ENCODE measurements around the gene MAP3K1.

DNA sequence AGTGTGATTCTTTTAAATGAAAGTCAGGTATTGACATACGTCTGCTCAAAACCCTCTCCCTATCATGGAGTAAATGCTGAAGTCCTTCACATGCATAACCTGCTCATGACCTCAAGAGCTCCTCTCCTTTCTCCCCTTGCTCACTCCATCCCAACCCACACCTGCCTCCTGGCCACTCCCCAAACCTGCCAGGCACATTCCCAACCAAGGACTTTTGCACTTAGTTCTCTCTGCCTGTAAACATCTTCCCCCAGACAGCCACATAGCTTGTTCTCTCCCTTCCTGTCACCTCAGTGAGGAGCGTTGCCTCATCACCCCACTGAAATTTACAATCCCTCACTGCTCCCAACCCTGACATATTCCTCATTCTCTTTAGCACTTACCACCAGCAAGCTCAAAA is 102.7 kb downstream of the MAP3K1 start:
- TF ChIP-seq, protein P1, sequence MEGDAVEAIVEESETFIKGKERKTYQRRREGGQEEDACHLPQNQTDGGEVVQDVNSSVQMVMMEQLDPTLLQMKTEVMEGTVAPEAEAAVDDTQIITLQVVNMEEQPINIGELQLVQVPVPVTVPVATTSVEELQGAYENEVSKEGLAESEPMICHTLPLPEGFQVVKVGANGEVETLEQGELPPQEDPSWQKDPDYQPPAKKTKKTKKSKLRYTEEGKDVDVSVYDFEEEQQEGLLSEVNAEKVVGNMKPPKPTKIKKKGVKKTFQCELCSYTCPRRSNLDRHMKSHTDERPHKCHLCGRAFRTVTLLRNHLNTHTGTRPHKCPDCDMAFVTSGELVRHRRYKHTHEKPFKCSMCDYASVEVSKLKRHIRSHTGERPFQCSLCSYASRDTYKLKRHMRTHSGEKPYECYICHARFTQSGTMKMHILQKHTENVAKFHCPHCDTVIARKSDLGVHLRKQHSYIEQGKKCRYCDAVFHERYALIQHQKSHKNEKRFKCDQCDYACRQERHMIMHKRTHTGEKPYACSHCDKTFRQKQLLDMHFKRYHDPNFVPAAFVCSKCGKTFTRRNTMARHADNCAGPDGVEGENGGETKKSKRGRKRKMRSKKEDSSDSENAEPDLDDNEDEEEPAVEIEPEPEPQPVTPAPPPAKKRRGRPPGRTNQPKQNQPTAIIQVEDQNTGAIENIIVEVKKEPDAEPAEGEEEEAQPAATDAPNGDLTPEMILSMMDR (IDR thresholded peaks at IDR 0.05) = no peak
- TF ChIP-seq POLR2A (IDR thresholded peaks at IDR 0.05) (no peak), POLR2AphosphoS5 (IDR thresholded peaks at IDR 0.05; ENCODE audit: insufficient read depth in 1 of 2, low read depth in 1 of 2) (no peak)

Data from vagina (tissue), 2 donors.